Activated CD4-positive, alpha-beta T cell treated with anti-CD3 and anti-CD28 coated beads, Interleukin-2, amount 50 U/mL, for 4 hours (primary cell): ENCODE measurements around the gene AREG.

Experiments
- DNase-seq, 2 experiments: peaks; one replicate each; pipeline ENCODE4 v3.0.0-alpha.2; 2020

AREG gene

DNA sequence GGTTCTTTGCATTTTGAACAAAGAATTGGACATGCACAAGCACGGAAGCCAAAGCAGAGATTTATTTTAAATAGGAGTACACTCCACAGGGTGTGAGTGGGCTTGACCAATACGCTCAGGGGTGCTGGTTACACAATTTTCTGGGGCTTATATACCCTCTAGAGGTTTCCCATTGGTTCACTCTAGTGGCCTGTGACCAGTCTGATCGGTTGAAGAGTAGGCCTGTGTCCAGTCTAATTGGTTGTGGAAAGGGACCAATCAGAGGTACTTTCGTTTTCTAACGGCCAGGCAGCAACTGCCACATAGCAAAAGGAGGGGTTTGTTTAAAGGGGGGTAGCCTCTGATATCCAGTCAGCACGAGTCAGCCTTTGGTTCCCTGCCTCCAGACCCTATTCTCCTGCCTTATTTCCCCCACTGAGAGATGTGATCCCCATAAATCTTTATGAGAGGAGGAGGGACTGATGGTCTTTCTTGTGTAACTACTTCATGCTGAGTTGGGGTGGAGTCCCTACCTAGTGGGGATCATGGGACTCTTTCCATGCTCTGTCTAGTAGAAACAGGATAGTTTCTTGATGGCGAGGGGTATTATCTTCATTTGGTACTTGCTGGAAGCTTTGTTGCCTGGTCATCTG lies 11.3 kb upstream of the AREG start:
- DNase-seq: no peak

DNA sequence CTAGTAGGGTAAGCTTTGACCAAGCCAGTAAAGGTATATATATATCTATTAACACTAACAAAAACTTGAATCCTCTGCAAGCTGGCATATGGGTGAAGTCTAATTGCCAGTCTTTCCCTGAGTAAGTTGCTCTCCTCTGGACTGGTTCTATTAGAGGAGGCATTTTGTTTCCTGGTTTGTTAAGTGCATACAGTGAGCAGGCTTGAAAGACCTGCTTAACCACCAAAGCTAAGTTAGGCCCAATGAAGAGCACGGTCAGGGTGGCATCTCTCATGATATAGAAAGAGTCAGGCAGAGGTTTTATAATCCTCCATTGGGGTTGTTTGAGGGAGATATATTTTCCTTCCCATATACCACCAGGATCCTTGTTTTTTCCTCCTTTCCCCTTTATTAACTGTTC lies 9.6 kb upstream of the AREG start:
- DNase-seq: no peak

DNA sequence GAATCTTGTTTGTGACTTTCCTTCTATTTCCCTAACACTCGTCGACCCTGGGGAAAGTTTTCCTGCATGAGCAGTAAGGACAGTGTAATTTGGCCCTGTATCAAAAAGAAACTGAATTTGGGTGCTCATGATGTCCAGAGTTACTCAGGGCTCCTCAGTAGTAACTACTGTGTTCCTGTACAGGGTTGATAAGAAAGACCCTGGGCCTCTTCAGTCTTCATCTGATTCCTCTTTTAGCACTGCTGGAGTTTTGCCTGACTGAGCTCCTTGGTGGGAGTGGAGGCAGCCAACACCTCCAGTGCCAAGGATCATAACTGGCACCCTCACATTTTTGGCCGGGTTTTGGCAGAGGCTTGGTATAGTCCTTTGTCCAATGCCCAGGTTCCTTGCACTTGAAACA lies 7.1 kb upstream of the AREG start:
- no peak for DNase-seq

DNA sequence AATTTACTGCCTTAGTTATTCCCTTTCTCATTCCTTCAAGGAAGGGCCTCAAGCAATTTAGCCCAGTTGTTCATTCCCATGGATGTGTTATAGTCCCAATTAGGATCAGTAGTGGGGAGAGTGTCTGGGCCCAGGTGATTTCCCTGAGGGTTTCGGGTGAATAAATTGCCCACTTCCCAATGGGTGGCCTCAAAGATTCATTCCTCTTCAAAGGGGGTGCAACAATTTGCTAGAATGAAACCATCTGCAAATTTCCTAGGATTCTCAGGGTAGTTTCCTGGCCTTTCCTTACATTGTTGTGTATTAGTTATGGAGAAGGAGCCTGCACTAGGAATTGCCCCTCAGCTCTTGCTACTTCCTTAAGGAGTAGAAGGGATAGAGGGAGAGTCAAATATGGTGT lies 6.3 kb upstream of the AREG start:
- DNase-seq: no peak

DNA sequence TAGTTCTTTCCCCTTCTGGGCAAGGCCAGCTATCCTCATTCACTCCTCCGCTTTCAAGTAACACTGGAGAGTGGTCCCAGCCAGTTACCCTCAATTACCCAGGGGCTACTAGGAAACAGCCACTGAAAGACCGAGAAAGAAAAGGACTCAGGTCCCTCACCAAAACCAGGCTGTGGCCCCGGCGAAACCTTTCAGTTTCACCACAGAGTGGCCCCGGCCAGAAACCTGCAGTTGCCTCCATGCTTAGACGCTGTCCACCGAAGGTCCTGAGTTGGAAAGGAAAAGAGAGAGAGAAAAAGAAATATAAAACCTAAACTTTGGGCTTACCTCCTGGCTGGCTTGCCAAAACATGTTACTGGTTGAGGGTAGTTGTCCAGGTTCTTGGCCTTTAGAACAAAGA lies 5.0 kb upstream of the AREG start:
- no peak for DNase-seq

DNA sequence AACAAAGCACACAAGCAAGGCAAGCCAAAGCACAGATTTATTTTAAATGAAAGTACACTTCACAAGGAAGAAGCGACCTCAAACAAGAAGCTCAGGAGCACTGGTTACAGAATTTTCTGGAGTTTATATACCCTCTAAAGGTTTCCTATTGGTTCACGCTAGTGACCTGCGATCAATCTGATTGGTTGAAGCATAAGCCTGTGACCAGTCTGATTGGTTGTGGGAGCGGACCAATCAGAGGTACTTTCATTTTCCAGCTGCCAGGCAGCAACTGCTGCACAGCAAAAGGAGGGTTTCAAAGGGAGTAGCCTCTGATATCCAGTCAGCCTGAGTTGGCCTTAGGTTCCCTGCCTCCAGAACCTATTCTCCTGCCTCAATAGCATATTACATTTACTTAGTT lies 4.6 kb upstream of the AREG start:
- no peak for DNase-seq

DNA sequence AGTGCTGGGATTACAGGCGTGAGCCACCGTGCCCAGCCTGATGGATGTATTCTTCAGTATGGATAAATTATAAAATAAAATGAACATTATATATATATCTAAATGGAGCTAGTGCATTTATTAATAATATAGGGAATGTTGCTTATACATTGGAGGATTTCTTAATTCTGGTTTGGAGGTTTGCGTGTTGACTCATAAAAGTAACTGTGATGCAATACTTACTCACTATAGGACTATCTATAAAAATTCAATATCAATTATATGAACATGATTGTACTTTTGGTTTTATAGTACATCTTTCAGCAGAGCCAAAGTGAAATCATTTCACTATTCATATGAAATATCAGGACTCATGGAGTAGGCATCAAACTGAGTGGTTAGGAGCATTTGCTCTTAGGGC lies 3.2 kb upstream of the AREG start:
- no peak for DNase-seq

DNA sequence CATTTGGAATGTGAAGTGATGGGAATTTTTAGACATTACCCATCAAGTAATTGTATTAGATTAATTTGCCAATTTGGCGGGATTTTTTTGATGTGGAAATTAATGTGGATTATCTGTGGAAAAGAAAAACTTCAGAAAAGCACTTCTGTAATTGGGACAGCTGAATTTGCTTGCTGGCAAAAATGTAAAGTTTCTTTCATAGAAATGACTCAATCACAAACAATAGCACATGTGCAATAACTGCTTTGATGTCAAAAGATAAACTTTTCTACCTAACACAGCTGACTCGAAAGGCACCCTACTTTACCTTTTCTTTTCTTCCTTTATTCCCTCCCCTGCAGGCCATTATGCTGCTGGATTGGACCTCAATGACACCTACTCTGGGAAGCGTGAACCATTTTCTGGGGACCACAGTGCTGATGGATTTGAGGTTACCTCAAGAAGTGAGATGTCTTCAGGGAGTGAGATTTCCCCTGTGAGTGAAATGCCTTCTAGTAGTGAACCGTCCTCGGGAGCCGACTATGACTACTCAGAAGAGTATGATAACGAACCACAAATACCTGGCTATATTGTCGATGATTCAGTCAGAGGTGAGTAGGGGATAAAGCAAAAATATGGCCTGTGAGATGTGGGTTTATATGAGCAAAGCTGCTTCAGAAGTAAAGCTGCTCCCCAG lies 1.4 kb downstream of the AREG start:
- DNase-seq: no peak

DNA sequence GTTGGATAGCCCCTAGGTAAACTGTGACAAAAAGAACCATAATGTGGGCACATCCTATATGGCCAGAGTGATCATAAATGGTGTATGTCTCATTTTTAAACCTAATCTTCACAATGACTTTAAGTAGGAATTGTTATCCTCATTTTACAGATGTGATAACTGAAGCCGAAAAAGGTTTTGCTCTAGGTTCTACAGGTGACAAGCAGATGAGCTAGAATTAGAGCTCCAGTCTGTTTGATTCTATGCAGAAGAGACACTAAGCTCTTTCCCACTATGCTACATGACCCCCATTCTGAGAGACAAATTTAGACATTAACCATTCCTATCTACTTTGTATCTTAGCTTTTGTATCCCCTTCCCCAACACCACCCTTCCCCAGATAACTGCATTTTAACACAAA lies 2.0 kb downstream of the AREG start:
- no peak for DNase-seq

DNA sequence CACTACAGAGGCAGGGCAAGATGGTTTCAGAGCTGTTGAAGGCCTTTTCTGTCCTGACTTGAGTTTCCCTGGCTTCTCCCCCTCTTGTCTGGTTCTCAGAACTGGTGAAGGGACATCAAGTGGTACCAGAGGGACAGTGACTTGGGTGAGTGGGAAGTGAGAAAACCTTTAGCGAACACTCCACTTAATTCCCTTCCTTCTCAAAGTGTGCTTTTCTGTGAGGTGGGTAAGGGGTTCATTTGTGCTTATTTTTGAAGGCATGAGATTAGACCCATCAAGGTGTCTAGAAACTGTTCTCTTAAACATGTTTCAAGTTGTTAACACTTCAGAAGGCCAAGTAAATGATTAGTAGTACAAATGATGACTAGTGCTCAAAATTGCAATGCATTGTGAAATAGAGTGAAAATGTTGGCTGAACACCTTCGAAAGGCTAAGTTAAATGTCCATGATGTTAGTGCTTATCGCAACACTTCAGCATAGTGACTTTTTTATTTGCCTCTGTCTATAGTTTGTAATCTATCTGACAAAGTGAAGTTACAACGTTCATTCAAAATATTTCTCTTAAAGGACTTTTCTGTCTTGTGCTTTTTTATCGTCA lies 2.8 kb downstream of the AREG start:
- DNase-seq: no peak

DNA sequence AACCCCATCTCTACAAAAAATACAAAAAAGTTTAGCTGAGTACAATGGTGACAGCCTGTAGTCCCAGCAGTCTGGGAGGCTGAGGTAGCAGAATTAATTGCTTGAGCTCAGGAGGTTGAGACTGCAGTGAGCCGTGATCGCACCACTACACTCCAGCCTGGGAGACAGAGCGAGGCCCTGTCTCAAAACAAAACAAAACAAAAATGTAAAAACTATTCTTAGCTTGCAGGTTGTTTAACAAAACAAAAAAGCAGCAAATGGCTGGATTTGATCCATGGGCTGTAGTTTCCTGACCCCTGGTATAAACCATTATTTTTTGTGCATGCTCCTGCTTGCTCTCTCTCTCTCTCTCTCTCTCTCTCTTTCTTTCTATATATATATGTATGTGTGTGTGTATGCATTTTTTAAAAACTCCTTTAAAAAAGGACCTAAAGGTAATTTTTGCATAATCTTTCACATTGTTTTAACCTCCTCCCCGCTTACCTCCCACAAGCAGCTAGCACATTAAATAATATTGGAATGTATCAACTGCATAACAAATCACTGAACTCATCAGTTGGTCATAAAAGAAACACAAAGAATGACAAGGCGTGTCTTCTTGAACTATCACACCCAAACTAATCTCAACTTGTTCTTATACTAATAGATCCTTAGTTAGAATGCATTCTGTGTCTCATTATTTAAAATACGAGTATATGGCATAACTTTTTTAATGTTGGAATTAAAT lies 4.8 kb downstream of the AREG start:
- no peak for DNase-seq

DNA sequence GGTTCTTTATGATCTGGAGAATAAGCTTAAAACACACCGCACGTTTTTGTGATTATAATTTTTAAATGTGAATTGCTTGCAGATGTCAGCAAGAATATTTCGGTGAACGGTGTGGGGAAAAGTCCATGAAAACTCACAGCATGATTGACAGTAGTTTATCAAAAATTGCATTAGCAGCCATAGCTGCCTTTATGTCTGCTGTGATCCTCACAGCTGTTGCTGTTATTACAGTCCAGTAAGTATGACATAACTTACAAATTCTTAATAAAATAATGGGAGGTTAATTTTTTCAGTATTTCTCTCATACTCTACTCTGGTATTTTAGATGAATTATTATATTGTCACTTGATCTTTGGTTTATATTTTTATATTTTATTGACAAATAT lies 5.4 kb downstream of the AREG start:
- DNase-seq: no peak

DNA sequence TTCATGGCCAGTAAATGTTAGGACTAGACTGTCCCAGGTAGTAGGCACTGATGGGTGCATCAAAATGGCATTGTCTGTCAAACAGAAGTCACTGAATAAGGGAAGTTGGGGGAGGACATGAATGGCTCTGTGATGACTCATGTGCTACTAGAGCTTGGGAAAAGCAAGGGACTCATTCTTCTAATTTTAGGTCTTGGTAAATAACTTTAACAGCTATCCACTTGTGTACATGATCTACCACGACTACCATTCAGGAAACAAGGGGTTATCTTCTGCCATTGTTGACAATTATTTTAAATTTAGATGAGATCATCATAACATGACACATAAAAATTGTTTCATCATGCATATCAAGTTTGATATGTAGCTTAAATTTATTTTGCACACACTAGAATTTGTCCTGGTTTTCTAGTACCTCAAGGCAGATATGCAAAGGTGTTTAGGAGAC lies 6.3 kb downstream of the AREG start:
- no peak for DNase-seq

DNA sequence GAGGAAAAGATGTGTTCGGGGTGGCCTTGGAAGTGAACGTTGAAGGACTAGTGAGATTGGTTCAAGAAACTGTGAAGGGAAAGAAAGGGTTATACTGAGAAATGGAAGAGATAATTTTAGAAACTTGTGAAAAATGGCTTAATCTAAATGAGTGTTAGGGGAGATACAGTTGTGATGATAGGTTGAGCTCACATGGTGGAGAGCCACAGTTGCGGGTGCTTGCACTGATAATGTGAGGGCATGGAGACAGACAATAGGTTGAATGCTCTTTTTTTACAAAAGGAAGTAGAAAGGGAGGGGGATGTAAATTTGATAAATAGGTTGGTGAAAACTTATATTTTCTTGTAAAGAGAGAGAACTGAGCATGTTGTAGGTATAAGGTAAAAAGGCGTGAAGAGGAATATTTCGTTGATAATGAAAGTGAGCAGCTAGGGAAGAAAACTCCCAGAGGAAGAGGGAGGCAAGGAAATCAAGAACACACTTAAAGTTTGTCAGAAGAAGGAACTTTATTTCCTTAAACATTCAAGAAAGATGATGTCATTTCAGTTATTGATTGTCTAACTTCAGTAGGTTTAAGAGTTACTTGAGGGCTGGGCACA lies 8.2 kb downstream of the AREG start:
- no peak for DNase-seq

DNA sequence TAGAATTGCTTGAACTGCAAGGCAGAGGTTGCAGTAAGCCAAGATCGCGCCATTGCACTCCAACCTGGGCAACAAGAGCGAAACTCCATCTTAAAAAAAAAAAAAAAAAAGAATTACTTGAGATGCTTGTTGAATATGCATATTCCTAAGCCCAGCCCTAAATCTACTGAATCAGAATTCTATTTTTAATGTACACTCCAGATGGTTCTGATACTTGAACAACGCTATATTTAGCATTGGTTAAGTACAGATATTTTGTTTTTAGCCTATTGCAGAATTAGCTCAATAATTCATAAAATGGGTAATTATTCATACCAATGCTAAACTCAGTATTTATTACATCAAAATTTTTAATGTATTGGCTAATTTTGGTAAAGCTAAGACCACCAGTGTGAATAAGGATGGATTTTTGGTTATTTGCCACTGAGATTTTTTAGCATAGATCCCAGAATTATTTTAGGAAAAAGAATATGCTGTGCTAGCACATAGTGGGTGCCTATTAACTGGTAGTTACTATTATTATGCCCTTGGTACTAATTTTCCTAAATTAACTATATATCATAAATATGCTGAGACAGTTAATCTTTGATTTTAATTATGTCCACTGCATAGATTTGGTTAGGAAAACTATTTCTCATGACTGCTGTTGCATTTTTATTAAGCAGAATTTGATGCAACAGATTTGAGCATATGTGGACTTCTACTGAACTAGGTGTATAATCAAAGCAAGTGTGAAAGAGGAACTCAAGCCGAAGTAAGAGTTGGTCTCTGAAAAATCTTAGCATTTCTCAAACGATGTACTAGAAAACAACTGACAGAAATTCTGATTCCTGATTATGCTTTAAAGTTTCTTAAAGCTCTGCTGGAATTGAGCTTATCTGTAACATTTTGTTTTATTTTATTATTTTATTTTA lies 9.2 kb downstream of the AREG start:
- no peak for DNase-seq

DNA sequence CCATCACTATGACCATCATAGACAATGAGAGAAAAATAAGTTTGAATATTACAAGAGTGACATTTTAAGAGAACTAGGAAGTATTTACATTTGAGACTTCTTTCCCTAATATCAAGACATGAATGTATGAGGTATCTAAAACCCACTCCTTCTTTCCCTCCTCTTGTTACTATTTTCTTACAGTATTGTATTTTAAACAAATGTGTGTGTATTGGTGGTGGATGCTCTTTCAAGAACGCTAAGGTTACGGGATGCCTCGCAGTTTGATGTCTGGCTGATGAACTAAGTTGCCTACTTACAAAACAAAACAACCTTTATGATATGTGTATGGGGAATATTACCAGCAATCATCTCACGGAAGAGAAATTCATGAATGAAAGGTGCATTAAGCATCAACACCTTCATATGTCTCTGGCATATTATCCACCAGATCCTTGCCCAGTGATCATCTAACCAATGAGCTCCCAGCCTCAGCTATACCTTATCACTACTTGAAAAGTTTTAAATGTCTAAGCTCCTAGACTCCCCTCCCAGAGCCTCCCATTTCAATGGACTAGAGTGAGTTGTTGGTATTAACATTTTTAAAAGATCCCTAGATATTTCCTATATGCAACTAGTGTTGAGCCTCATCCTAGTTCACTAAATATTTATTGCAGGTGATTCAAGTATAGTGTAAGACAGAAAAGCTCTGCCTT lies 10.6 kb downstream of the AREG start:
- no peak for DNase-seq

DNA sequence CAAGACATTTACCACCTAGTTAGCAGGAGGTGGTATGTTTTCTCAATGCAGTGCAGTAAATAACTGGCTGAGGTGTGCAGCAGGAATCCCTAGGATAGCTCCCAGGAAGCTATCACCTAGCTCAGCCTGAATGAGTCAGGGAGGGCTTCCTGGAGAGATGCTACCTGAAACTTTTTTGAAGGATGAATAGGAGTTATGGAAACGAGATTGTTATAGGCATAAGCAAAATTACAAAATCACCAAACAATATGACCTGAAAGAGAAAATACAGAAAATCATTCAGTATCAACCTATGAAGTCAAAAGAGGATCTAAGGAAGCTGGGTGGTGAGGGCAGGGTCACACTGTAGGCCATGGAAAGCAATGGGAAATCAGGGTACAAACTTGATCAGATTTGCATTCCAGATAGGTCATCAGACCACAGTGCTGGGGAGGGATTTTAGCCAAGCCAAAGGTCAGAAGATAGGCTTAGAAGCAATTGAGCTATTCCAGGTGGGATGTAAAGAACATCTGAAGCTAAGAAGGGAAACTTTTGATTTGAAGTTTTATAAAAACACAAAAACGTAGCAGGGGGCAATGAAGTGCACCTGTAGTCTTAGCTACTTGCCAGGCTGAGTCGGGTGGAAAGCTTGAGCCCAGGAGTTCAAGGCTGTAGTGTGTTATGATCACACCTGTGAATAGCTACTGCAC lies 11.3 kb downstream of the AREG start:
- no peak for DNase-seq

DNA sequence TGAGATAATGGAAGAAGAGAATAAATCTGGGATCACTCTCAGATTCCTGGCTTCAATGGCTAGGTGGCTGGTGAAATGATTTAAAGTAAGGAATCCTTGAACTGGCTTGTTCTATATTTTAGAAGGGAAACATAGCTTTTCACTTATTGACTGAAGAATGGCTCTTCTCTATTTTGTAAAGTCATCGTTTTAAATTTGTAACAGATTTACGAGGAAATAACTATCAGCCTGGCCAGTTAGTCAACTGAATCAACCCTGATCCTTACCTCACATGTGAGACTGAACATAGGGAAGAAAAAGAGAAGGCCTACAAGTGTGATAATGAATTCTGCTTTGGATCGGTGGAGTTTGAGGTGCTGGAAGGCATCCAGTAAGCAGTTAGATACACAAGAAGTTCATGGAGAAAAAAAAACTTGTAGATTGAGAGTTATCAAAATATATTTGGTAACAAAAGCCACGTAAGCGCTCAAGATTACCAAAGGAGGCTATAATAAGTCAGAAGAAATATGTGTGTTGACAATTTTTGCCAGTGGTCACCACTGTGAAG lies 12.0 kb downstream of the AREG start:
- DNase-seq: no peak

DNA sequence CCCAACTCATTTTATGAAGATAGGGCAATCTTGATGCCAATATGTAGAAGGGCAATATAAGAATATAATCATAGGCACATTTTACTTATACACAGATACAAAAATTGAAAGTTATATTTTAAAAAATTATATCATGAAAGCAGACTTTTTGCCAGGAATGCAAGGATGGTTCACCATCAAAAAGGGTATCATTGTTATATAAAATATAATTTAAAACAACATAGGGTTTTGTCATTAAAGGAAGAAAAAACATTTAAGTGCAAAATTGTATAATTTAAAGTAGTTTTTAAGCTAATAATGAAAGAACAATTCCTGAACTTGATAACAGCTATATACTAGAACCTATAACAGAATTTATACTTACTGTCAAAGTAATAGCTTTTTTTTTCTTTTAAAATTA lies 15.9 kb downstream of the AREG start:
- no peak for DNase-seq

DNA sequence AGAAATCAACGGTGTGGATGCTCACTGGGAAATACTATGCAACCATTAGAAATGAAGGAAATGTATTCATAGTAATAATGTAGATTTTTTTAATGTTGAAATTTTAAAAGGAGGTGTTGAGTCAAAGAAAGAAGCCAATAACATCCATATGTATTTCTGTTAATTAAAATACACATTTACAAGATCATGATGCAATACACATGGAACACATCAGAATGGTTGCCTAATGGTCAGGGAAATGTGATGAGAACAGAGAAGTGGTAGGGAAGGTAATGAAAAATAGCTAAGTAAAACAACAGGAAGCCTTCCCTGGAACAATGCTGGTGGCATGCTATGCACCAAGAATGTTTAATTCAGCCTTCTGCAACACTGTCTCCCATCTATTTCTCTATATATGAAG lies 18.2 kb downstream of the AREG start:
- no peak for DNase-seq

DNA sequence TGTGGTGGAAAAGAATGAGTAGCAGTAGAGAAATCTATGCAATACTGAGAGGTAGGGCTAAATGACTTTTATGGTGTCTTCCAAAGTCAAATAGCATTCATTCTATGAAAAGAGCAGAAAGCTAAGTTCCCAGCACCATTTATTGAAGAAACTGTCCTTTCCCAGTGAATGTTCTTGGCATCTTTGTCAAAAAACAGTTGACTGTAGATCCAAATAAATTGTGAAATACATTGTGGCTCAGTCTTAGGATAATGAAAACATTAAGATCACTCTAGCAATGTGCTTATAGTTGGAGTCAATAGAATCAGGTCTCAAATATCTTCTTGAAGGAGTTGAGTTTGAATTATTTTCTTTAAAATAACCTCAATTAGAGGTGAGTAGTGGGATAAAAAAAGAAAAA lies 19.4 kb downstream of the AREG start:
- no peak for DNase-seq
